Caco-2 (cell line): ENCODE results near the gene NLGN1. TPM values are rescaled to one million over a fixed set of nuclear protein-coding genes. Genes with fewer than 3 reads are reported as not detected.

ENCODE experiments used
- BruUV-seq: library from RNA; stranded (reverse); fragments of 400-500 nt; replicated peaks from 2 replicates; lab custom pipeline; 2021; lab: Mats Ljungman, UMichigan
- CTCF ChIA-PET: fragments of 300-600 bp; sonication (Branson Sonifier 250); formaldehyde crosslinking; loops from one replicate; lab custom pipeline; 2022; ENCODE audit warnings: antibody characterized with exemption; lab: Charles Lee
- POLR2A ChIA-PET: fragments of 300-600 bp; sonication (Branson Sonifier 250); formaldehyde crosslinking; loops from one replicate; lab custom pipeline; 2022; ENCODE audit warnings: antibody characterized with exemption; lab: Charles Lee
- DNase-seq, 2 experiments: peaks; one replicate each; pipeline versions ENCODE4 v3.0.0 to v3.0.0-alpha.2; 2020 to 2022
- H3K27me3 ChIP-seq: replicated peaks from 2 replicates; pipeline ENCODE4 v1.6.0; 2011; ENCODE audit warnings: low read length; ENCODE audit not compliant: control insufficient read depth, insufficient read depth
- H3K36me3 ChIP-seq: 2 replicates; pipeline ENCODE4 v1.5.1; 2011; ENCODE audit warnings: low read length; ENCODE audit not compliant: control insufficient read depth, insufficient read depth
- H3K4me1 ChIP-seq: fragments of 250-450 bp; sonication (Bioruptor Pico); 2 replicates; pipeline ENCODE4 v1.5.1; 2020; ENCODE audit warnings: mild to moderate bottlenecking
- H3K4me3 ChIP-seq: 2 replicates; pipeline ENCODE4 v1.5.1; 2011; ENCODE audit warnings: low read depth, mild to moderate bottlenecking, control low read depth, low read length
- H3K9me3 ChIP-seq: fragments of 250-450 bp; sonication (Bioruptor Pico); 2 replicates; pipeline ENCODE4 v1.5.1; 2020; ENCODE audit warnings: mild to moderate bottlenecking, moderate library complexity
- H3K27ac Mint-ChIP-seq: one replicate; pipeline ENCODE4 v1.8.0; 2022; ENCODE audit warnings: mixed read lengths; ENCODE audit not compliant: unreplicated experiment
- H3K27me3 Mint-ChIP-seq: one replicate; pipeline ENCODE4 v1.8.0; 2022; ENCODE audit warnings: mixed read lengths; ENCODE audit not compliant: insufficient read depth, unreplicated experiment
- H3K36me3 Mint-ChIP-seq: one replicate; pipeline ENCODE4 v1.8.0; 2022; ENCODE audit warnings: mild to moderate bottlenecking, mixed read lengths; ENCODE audit not compliant: insufficient read depth, unreplicated experiment
- H3K4me1 Mint-ChIP-seq: one replicate; pipeline ENCODE4 v1.8.0; 2022; ENCODE audit warnings: low read depth, mixed read lengths; ENCODE audit not compliant: unreplicated experiment
- H3K4me3 Mint-ChIP-seq: one replicate; pipeline ENCODE4 v1.8.0; 2022; ENCODE audit warnings: mild to moderate bottlenecking, moderate library complexity, mixed read lengths; ENCODE audit not compliant: unreplicated experiment
- H3K9me3 Mint-ChIP-seq: one replicate; pipeline ENCODE4 v1.8.0; 2022; ENCODE audit warnings: mixed read lengths; ENCODE audit not compliant: unreplicated experiment
- CTCF ChIP-seq, 2 experiments: fragments of 200-600 bp in 1 of 2; IDR thresholded peaks; 1 replicate in 1 of 2; 2 replicates in 1 of 2; pipeline versions ENCODE4 v1.5.1 to v1.8.0; 2011 to 2022; ENCODE audit warnings: antibody characterized with exemption in 1 of 2, control low read depth in 1 of 2, inconsistent platforms in 1 of 2, low read depth in 1 of 2, low read length in 1 of 2, mild to moderate bottlenecking in 1 of 2, moderate library complexity in 1 of 2; ENCODE audit not compliant: insufficient read depth in 1 of 2, severe bottlenecking in 1 of 2, unreplicated experiment in 1 of 2
- intact Hi-C: fragments of 100-400 bp; cut with micrococcal nuclease; formaldehyde crosslinking; loops from one replicate; pipeline ENCODE4 v1.10.0; 2022; ENCODE audit not compliant: unreplicated experiment
- total RNA-seq: library from RNA; stranded (reverse); gene quantifications from 2 replicates; pipeline ENCODE4 v1.2.3, GENCODE V29; 2022

Gene NLGN1
- total RNA-seq, 1 experiment from 2014 or later = not detected

GRCh38 chr3:173920386-173920785 is 522.8 kb downstream of the NLGN1 start:
- no peaks in the 10 kb centered on the region for H3K9me3 ChIP-seq
- POLR2A ChIA-PET = no interaction called here
- BruUV-seq = no TSS peak
- H3K36me3 Mint-ChIP-seq = no peaks in the 10 kb centered on the region
- no peak overlapping the region for H3K27ac Mint-ChIP-seq
- intact Hi-C loops = no loop called here
- no peak for DNase-seq
- H3K4me3 ChIP-seq = no peak overlapping the region
- no peaks in the 10 kb centered on the region for H3K4me1 Mint-ChIP-seq
- H3K4me3 Mint-ChIP-seq = no peak overlapping the region
- no peaks in the 10 kb centered on the region for H3K27me3 Mint-ChIP-seq
- no peaks in the 10 kb centered on the region for H3K9me3 Mint-ChIP-seq
- H3K27me3 ChIP-seq = no peaks in the 10 kb centered on the region
- H3K36me3 ChIP-seq = no peaks in the 10 kb centered on the region
- no peaks in the 10 kb centered on the region for H3K4me1 ChIP-seq
- CTCF ChIA-PET = no interaction called here
- TF ChIP-seq CTCF (IDR thresholded peaks at IDR 0.05; ENCODE audit: insufficient read depth in 1 of 2, low read depth in 1 of 2, low read length in 1 of 2, severe bottlenecking in 1 of 2, unreplicated experiment in 1 of 2) = no peak

GRCh38 chr3:173921732-173922131 is 524.2 kb downstream of the NLGN1 start:
- H3K9me3 ChIP-seq = no peaks in the 10 kb centered on the region
- Mint-ChIP-seq H3K36me3 (no peaks in the 10 kb centered on the region), H3K4me3 (no peak overlapping the region), H3K9me3 (no peaks in the 10 kb centered on the region), H3K27me3 (no peaks in the 10 kb centered on the region), H3K27ac (no peak overlapping the region), H3K4me1 (no peaks in the 10 kb centered on the region)
- no peaks in the 10 kb centered on the region for H3K27me3 ChIP-seq
- intact Hi-C loops = no loop called here
- no peaks in the 10 kb centered on the region for H3K36me3 ChIP-seq
- no TSS peak for BruUV-seq
- POLR2A ChIA-PET = no interaction called here
- CTCF ChIA-PET = no interaction called here
- no peak overlapping the region for H3K4me3 ChIP-seq
- DNase-seq = no peak
- no peak for TF ChIP-seq CTCF (IDR thresholded peaks at IDR 0.05; ENCODE audit: insufficient read depth in 1 of 2, low read depth in 1 of 2, low read length in 1 of 2, severe bottlenecking in 1 of 2, unreplicated experiment in 1 of 2)
- H3K4me1 ChIP-seq = no peaks in the 10 kb centered on the region

- Histone ChIP-seq H3K9me3 (no peaks in the 10 kb centered on the region), H3K4me1 (no peaks in the 10 kb centered on the region), H3K27me3 (no peaks in the 10 kb centered on the region), H3K36me3 (no peaks in the 10 kb centered on the region), H3K4me3 (no peak overlapping the region)
- ChIA-PET POLR2A (no interaction called here), CTCF (no interaction called here)
- TF ChIP-seq CTCF (IDR thresholded peaks at IDR 0.05; ENCODE audit: insufficient read depth in 1 of 2, low read depth in 1 of 2, low read length in 1 of 2, severe bottlenecking in 1 of 2, unreplicated experiment in 1 of 2) = no peak
- Mint-ChIP-seq H3K4me1 (no peaks in the 10 kb centered on the region), H3K27ac (no peak overlapping the region), H3K4me3 (no peak overlapping the region), H3K9me3 (no peaks in the 10 kb centered on the region), H3K27me3 (no peaks in the 10 kb centered on the region), H3K36me3 (no peaks in the 10 kb centered on the region)
- no TSS peak for BruUV-seq
- DNase-seq = no peak
- intact Hi-C loops = no loop called here
These were observed 525.7 kb downstream of the NLGN1 start for GRCh38 chr3:173923204-173923603.
